Transverse colon (tissue), 3 donors: ENCODE data around the gene IL16.

ENCODE experiments used
- POLR2A ChIP-seq: fragments of 450-650 bp; IDR thresholded peaks from one replicate; pipeline ENCODE4 v1.6.1; 2016; ENCODE audit warnings: antibody characterized with exemption, mild to moderate bottlenecking, moderate library complexity
- TF ChIP-seq, protein P1 (sequence below), 5 experiments: fragments of 200-600 bp in 3 of 5; fragments of 450-650 bp in 2 of 5; sonication (generic) in 3 of 5; IDR thresholded peaks; 1 replicate in 2 of 5; 2 replicates in 3 of 5; pipeline ENCODE4 v1.5.1; 2016 to 2017; ENCODE audit warnings: antibody characterized with exemption in 5 of 5, inconsistent platforms in 3 of 5, mild to moderate bottlenecking in 2 of 5, moderate library complexity in 1 of 5

DNA sequence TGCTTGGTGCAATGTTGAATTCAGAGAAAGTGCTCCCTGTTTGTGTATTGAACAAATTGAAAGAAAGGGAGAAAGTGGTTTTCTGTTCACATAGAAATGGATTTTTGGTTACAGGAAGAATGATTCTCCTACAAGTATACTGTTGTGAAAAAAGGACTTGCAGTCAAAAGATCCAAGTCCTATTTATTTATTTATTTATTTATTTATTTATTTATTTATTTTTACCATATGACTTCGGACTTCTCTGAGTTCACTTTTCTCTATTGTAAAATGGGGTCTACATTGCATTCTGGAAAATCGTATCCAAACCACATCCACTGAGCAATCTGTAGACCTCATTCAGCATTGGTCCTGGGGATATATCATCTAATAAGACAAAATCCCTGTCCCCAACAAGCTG lies 81.2 kb downstream of the IL16 start:
- TF ChIP-seq, protein P1, sequence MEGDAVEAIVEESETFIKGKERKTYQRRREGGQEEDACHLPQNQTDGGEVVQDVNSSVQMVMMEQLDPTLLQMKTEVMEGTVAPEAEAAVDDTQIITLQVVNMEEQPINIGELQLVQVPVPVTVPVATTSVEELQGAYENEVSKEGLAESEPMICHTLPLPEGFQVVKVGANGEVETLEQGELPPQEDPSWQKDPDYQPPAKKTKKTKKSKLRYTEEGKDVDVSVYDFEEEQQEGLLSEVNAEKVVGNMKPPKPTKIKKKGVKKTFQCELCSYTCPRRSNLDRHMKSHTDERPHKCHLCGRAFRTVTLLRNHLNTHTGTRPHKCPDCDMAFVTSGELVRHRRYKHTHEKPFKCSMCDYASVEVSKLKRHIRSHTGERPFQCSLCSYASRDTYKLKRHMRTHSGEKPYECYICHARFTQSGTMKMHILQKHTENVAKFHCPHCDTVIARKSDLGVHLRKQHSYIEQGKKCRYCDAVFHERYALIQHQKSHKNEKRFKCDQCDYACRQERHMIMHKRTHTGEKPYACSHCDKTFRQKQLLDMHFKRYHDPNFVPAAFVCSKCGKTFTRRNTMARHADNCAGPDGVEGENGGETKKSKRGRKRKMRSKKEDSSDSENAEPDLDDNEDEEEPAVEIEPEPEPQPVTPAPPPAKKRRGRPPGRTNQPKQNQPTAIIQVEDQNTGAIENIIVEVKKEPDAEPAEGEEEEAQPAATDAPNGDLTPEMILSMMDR (IDR thresholded peaks at IDR 0.05), result no peak
- TF ChIP-seq POLR2A, result no peak
